Neuron (in vitro differentiated cells): ENCODE measurements around the gene TIMM17A.
"Not testable (repeated sequence)": the region's sequence is repeated elsewhere in the genome, so short reads cannot be mapped to it uniquely, and the experiment has no call there.

Experiments
- H2AFZ ChIP-seq: one replicate; pipeline ENCODE4 v1.6.1; 2013; ENCODE audit warnings: low read depth, mild to moderate bottlenecking, inconsistent platforms, low read length, moderate library complexity
- H3K27me3 ChIP-seq: one replicate; pipeline ENCODE4 v1.6.1; 2013; ENCODE audit warnings: low read length; ENCODE audit not compliant: insufficient read depth
- H3K36me3 ChIP-seq: one replicate; pipeline ENCODE4 v1.6.1; 2013; ENCODE audit warnings: low read length; ENCODE audit not compliant: insufficient read depth
- H3K4me1 ChIP-seq: one replicate; pipeline ENCODE4 v1.6.1; 2013; ENCODE audit warnings: low read length; ENCODE audit not compliant: insufficient read depth
- H3K4me3 ChIP-seq: 2 replicates; pipeline ENCODE4 v1.5.1; 2013; ENCODE audit warnings: mild to moderate bottlenecking, low read length, moderate library complexity
- H3K9me3 ChIP-seq: one replicate; pipeline ENCODE4 v1.6.1; 2013; ENCODE audit warnings: low read length

The TIMM17A gene

DNA sequence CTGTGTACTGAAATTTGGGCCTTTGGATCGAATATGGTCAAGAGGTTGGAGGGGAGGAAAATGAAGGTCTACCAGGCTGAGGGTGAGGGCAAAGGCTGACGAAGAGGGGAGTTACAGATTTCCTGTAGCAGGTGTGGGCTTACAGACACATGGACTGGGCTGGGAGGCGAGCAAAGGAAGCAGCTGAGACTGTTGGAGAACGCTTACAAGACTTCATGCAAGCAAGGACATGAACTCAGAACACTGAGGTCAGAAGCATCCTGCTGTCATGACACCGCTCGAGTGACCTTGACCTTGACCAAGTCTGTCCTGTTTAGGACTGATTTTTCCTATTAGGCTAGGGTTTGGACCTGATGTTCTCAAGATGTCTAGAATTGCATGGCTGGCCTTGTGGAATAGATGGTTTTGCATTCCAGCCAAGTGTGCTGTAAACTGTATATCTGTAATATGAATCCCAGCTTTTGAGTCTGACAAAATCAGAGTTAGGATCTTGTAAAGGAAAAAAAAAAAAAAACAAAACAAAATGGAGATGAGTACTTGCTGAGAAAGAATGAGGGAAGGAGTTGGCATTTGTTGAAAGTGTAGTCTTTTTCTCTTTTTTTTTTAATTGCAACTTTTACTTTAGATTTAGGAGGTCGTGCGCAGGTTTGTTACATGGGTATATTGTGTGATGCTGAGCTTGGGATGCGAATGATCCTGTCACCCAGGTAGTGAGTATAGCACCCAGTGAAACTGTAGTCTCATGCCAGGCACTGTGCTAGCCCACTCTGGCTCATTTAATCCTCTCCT lies 60.9 kb downstream of the TIMM17A start:
- Histone ChIP-seq H3K4me1 (no peaks in the 10 kb centered on the region), H3K4me3 (no peak overlapping the region), H3K27me3 (peaks cover 4% of the 10 kb centered on the region), H3K9me3 (no peaks in the 10 kb centered on the region), H2AFZ (no peak overlapping the region), H3K36me3 (no peaks in the 10 kb centered on the region)

- peaks cover under 1% of the 10 kb centered on the region for H3K27me3 ChIP-seq
- no peaks in the 10 kb centered on the region for H3K4me1 ChIP-seq
- H3K4me3 ChIP-seq: no peak overlapping the region
- no peaks in the 10 kb centered on the region for H3K36me3 ChIP-seq
- H2AFZ ChIP-seq: no peak overlapping the region
- H3K9me3 ChIP-seq: no peaks in the 10 kb centered on the region
Observed at GRCh38 chr1:202016811-202017748, 61.8 kb downstream of the TIMM17A start.

DNA sequence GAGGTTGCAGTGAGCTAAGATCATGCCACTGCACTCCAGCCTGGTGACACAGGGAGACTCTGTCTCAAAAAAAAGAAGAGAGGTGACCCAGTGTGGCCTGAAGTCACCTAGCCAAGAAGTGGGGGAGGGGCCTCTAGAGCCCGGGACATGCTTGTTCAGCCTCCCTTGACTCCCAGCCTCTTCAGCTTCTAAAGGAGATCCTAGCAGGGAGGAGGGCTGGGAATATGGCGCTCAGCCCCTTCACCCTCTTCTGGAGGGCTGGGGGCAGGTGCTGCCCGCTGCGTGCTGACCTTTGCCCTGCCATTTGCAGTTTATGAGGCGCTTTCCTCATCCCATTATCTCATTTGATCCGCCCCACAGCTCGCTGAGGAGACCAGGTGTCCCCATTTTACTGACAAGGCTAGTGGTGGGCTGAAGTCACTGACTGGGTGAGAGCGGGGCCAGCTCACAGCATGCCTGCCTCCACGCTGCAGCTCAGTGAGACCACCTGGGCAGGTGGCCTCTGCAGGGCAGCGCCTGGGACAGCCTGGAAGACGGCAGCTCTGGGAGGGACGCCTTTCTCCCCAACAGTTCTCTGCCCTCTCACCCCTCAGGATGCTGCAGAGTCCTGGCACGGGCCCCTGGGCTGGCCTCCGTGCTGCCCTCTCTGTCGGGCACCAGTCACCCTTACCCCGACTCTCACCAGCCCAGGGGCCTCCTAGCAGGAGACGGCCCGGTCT lies 62.6 kb downstream of the TIMM17A start:
- Histone ChIP-seq H3K4me3 (no peak overlapping the region), H2AFZ (no peak overlapping the region), H3K36me3 (no peaks in the 10 kb centered on the region), H3K27me3 (no peaks in the 10 kb centered on the region), H3K9me3 (no peaks in the 10 kb centered on the region), H3K4me1 (no peaks in the 10 kb centered on the region)

- Histone ChIP-seq H3K36me3 (no peaks in the 10 kb centered on the region), H2AFZ (no peak overlapping the region), H3K9me3 (no peaks in the 10 kb centered on the region), H3K4me1 (no peaks in the 10 kb centered on the region), H3K4me3 (no peak overlapping the region), H3K27me3 (no peaks in the 10 kb centered on the region)
Observed at GRCh38 chr1:202018468-202019234, 63.3 kb downstream of the TIMM17A start.

DNA sequence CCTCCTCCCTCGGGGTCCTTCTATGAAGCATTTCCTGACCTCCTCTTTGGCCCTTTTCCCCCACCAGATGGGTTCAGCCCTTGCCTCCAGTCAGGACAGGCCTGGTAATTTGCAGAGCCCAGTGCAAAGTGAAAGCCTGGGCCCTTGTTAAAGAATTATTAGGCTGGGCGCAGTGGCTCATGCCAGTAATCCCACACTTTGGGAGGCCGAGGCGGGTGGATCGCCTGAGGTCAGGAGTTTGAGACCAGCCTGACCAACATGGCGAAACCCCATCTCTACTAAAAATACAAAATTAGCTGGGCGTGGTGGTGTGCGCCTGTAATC lies 63.9 kb downstream of the TIMM17A start:
- not testable (repeated sequence) for H3K27me3 ChIP-seq, H3K9me3 ChIP-seq, H3K36me3 ChIP-seq, H3K4me1 ChIP-seq, H2AFZ ChIP-seq, H3K4me3 ChIP-seq
